MM.1S (cell line): Measurements from ENCODE around the gene SCYL2.
A peak's percentile ranks its signal among the peaks of the same experiment; 100 is the strongest.
"Not testable (repeated sequence)": the region's sequence is repeated elsewhere in the genome, so short reads cannot be mapped to it uniquely, and the experiment has no call there.

Experiments
- DNase-seq: peaks from one replicate; pipeline ENCODE4 v3.0.0-alpha.2; 2015
- H2AFZ ChIP-seq: fragments of 300-600 bp; sonication (generic); 2 replicates; pipeline ENCODE4 v1.6.0; 2016; ENCODE audit warnings: antibody characterized with exemption, low read length
- H3F3A ChIP-seq: fragments of 300-600 bp; sonication (generic); 2 replicates; pipeline ENCODE4 v1.6.1; 2016; ENCODE audit warnings: mild to moderate bottlenecking, antibody characterized with exemption, low read length, moderate library complexity, mixed read lengths; ENCODE audit not compliant: insufficient read depth
- H3K27ac ChIP-seq: fragments of 300-600 bp; sonication (generic); 2 replicates; pipeline ENCODE4 v1.5.1; 2016; ENCODE audit warnings: mild to moderate bottlenecking, low read length
- H3K27me3 ChIP-seq: fragments of 300-600 bp; sonication (generic); replicated peaks from 2 replicates; pipeline ENCODE4 v1.6.0; 2016; ENCODE audit warnings: low read length; ENCODE audit not compliant: insufficient read depth
- H3K36me3 ChIP-seq: fragments of 300-600 bp; sonication (generic); replicated peaks from 2 replicates; pipeline ENCODE4 v1.6.1; 2016; ENCODE audit warnings: mild to moderate bottlenecking, low read length, mixed read lengths; ENCODE audit not compliant: insufficient read depth
- H3K4me1 ChIP-seq: fragments of 300-600 bp; sonication (generic); 2 replicates; pipeline ENCODE4 v1.6.1; 2016; ENCODE audit warnings: low read length, mixed read lengths
- H3K4me2 ChIP-seq: fragments of 300-600 bp; sonication (generic); 2 replicates; pipeline ENCODE4 v1.6.0; 2016; ENCODE audit warnings: low read depth, low read length
- H3K4me3 ChIP-seq: fragments of 300-600 bp; sonication (generic); 2 replicates; pipeline ENCODE4 v1.5.1; 2016; ENCODE audit warnings: low read length, mixed read lengths
- H3K79me2 ChIP-seq: fragments of 300-600 bp; sonication (generic); 2 replicates; pipeline ENCODE4 v1.6.1; 2016; ENCODE audit warnings: mixed run types, low read length, mixed read lengths
- H3K9ac ChIP-seq: fragments of 300-600 bp; sonication (generic); 2 replicates; pipeline ENCODE4 v1.6.1; 2016; ENCODE audit warnings: low read length, mixed read lengths
- H3K9me2 ChIP-seq: fragments of 300-600 bp; sonication (generic); replicated peaks from 2 replicates; pipeline ENCODE4 v1.6.1; 2016; ENCODE audit warnings: mild to moderate bottlenecking, low read length, mixed read lengths; ENCODE audit not compliant: insufficient read depth
- H3K9me3 ChIP-seq: fragments of 300-600 bp; sonication (generic); replicated peaks from 2 replicates; pipeline ENCODE4 v1.6.1; 2016; ENCODE audit warnings: mild to moderate bottlenecking, low read length, mixed read lengths; ENCODE audit not compliant: insufficient read depth
- H4K20me1 ChIP-seq: fragments of 300-600 bp; sonication (generic); 2 replicates; pipeline ENCODE4 v1.6.1; 2016; ENCODE audit warnings: mild to moderate bottlenecking, low read length, moderate library complexity, mixed read lengths; ENCODE audit not compliant: insufficient read depth
- CTCF ChIP-seq: fragments of 300-600 bp; sonication (generic); IDR thresholded peaks from 2 replicates; pipeline ENCODE4 v1.5.1; 2016; ENCODE audit warnings: antibody characterized with exemption, low read length, mixed read lengths
- EZH2 ChIP-seq: fragments of 300-600 bp; sonication (generic); optimal IDR thresholded peaks from 2 replicates; pipeline ENCODE3; 2017; ENCODE audit warnings: low read depth, mild to moderate bottlenecking, antibody characterized with exemption, low read length, mixed read lengths
- EZH2phosphoT487 ChIP-seq: fragments of 300-600 bp; sonication (generic); IDR thresholded peaks from 2 replicates; pipeline ENCODE4 v1.6.1; 2018; ENCODE audit warnings: antibody characterized with exemption, low read length

SCYL2 gene

DNA sequence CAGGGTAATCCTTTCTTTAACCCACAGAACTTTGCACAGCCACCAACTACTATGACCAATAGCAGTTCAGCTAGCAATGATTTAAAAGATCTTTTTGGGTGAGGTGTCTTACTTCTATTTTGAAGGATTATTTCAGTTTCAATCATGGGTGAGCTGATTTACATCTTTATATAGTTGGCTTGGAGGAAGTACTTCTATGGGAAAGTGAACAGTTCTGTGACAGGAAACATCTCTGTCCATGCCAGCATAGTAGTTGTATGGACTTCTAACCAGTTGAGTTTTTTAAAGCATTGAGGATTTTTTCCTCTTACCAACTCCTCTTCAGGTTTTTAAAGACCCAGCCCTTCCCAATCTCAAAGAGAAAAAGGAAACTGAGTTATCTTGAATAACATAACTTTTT lies 72.1 kb downstream of the SCYL2 start:
- Histone ChIP-seq H4K20me1 (no peaks in the 10 kb centered on the region), H3K9me3 (no peaks in the 10 kb centered on the region), H3K4me3 (no peak overlapping the region), H3K36me3 (no peaks in the 10 kb centered on the region; the same call in 1 of the 2 replicates), H3K9ac (no peak overlapping the region), H3K27ac (peak overlapping the region; percentile 36; the same call in 1 of the 2 replicates), H3K4me2 (peak overlapping the region; percentile 15; the same call in 1 of the 2 replicates), H3K9me2 (no peaks in the 10 kb centered on the region), H2AFZ (no peak overlapping the region), H3K27me3 (no peaks in the 10 kb centered on the region), H3F3A (0 out of 2 replicates have a peak, but pooled peaks cover 6% of the 10 kb centered on the region), H3K79me2 (no peaks in the 10 kb centered on the region), H3K4me1 (peaks cover 11% of the 10 kb centered on the region)
- TF ChIP-seq EZH2phosphoT487 (no peak), CTCF (no peak), EZH2 (no peak)
- no peak for DNase-seq

- not testable (repeated sequence) for H3K4me3 ChIP-seq, H3K9me3 ChIP-seq, H3K27me3 ChIP-seq, H2AFZ ChIP-seq, H3K27ac ChIP-seq, H3F3A ChIP-seq, H4K20me1 ChIP-seq, H3K79me2 ChIP-seq, DNase-seq, H3K9ac ChIP-seq, H3K4me2 ChIP-seq, H3K9me2 ChIP-seq, H3K36me3 ChIP-seq
- peaks cover 11% of the 10 kb centered on the region for H3K4me1 ChIP-seq
These were observed 75.9 kb downstream of the SCYL2 start for GRCh38 chr12:100342897-100343296.

DNA sequence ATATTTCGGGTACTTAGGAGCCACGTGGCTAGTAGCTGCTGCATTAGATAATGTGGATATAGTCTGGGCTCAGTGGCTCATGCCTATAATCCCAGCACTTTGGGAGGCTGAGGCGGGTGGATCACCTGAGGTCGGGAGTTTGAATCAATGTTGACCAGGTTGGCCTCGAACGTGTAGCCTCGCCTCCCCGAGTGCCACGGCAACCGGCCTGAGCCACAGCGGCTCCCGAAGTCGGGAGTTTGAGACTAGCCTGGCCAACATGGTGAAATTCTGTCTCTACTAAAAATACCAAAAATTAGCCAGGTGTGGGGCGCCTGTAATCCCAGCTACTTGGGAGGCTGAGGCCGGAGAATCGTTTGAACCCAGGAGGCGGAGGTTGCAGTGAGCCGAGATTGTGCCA lies 77.4 kb downstream of the SCYL2 start:
- H3K27me3 ChIP-seq, H3F3A ChIP-seq, H4K20me1 ChIP-seq, H3K9me3 ChIP-seq, H3K4me1 ChIP-seq, H3K79me2 ChIP-seq, H3K36me3 ChIP-seq, H3K9ac ChIP-seq, H3K27ac ChIP-seq, H2AFZ ChIP-seq, H3K4me3 ChIP-seq, H3K9me2 ChIP-seq, H3K4me2 ChIP-seq, DNase-seq: not testable (repeated sequence)

DNA sequence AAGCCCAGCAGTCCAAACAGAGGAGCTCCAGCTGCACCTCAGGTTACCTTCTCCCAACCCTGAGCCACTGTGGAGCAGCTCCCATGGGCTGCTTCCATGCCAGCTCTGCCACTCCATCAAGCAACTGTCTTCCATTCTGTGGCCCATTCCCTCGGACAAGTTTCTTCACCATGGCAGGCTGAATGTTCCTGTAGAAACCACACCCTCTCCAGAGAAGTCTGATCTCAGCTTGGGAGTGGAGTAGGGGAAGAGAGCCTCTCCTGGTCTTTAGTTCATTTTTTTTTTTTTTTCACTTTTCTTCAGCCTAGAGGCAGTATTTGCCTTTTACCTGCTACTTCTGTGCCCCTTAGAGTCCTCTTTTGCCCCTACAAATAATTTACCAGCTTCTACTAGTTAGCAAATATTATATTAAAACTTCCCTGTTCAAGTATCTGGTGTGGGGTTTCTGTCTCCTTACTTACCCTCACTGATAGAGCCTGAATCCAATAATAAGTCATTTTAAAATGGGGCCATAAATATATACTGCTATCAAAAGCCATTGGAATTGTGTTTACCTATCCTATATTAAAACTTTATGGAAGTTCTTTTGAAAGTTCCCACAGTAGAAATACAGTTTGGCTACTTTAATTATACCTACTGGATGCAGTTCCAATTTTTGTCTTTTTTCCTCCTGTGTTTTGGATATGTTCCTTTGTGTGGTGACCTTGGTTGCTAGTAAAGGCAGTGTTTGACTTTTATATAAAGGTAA lies 78.2 kb downstream of the SCYL2 start:
- no peaks in the 10 kb centered on the region for H3F3A ChIP-seq
- no peak overlapping the region for H3K9ac ChIP-seq
- no peak overlapping the region for H3K4me2 ChIP-seq
- H2AFZ ChIP-seq, result no peak overlapping the region
- H3K9me2 ChIP-seq, result no peaks in the 10 kb centered on the region
- no peaks in the 10 kb centered on the region for H4K20me1 ChIP-seq
- H3K27ac ChIP-seq, result no peak overlapping the region
- DNase-seq, result no peak
- TF ChIP-seq CTCF, result no peak
- no peak for TF ChIP-seq EZH2
- TF ChIP-seq EZH2phosphoT487, result no peak
- no peaks in the 10 kb centered on the region for H3K27me3 ChIP-seq
- no peak overlapping the region for H3K4me3 ChIP-seq
- no peaks in the 10 kb centered on the region for H3K4me1 ChIP-seq
- H3K36me3 ChIP-seq, result no peaks in the 10 kb centered on the region
- no peaks in the 10 kb centered on the region for H3K79me2 ChIP-seq
- H3K9me3 ChIP-seq, result no peaks in the 10 kb centered on the region
